ENCODE data around the gene OR52B2.

The OR52B2 gene

DNA sequence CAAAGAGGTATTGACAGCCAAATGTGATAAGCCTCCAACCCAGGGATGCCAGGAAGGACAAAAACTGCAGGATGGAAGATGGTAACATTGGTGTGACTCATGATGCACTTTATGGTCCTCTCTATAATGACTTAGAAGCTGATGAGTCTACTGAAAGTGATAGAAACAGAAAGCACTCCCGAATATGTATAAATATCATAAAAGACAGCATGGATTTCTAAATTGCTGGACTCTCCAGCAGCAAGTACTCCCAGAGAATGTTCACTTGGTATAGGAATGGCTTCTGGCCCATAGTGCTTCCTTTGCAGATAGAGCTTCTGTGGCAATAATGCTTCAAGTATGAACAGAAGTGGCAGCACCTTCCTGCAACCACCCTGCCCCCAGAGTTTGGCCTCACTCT is at the start of gene OR52B2:
Gene OR52B2 (minus strand): TSS at position 101 of the 400 bp plus-strand sequence. CDS start 0 bp downstream, at position 101.
- no peak for DNase-seq (ENCODE audit: low read depth)

GRCh38 chr11:6219359-6219758 is 49.2 kb upstream of the OR52B2 start:
- no peak for DNase-seq (ENCODE audit: low read depth)

DNA sequence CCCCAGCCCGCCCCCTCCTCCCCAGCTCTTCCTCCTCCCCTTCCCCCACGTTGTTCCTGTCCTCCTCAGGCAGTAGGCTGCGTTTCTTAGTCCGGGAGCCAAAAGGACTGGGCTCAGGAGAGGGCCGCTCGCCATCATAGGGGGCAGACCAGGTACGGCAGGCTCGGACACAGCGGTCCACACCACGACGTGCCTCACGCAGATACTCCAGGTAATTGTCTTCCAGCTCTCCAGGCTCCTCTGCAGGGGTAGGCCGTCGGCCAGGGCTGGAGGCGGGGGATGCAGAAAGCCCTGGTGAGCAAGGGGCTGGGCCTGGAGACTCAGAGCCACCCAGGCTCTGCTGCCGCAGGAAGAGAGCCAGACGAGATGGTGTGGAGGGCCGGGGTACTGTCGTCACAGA is 47.6 kb upstream of the OR52B2 start:
- DNase-seq (ENCODE audit: low read depth) = no peak

DNA sequence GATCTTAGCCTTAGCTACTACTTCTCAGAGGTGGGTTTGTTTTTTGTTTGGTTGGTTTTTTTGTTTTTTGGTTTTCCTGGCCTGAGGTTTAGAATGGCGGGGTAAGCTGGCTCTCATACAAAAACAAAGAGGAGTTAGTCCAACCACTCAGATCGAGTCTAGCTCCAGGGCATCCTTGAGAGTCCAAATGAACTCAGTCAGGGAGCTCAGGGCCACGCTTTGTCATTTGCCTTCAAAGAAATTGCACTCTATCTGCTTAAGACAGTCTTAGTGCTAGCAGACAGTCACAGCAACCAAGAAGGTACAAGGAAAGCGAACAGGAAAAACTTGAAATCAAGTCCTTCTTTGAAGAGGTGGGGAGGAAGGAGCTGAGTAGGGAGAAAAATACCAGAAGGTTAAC is 46.4 kb upstream of the OR52B2 start:
- DNase-seq (ENCODE audit: low read depth) = no peak

DNA sequence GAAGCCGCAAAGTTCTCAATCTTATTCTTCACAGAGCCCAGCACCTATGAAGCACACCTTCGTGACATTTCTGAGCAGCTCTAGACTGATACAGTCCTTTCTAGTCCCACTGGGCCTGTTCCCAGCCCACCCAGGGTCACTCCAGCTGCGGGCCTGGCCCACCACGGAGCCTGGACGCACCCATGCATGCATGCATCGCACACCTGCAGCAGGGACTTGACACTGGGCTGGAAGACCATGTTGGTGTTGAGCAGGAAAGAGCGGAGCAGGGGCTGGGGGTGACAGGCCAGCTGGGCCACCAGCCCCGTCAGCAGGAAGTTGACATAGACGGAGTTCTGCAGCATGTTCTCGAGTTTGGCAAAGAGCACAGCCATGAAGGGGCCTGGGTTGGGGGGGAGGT is 44.4 kb upstream of the OR52B2 start:
- DNase-seq (ENCODE audit: low read depth) = no peak

- no peak for DNase-seq (ENCODE audit: low read depth)
Observed at GRCh38 chr11:6210274-6210955, 40.3 kb upstream of the OR52B2 start.

- DNase-seq (ENCODE audit: low read depth) = no peak
Observed at GRCh38 chr11:6209801-6210200, 39.7 kb upstream of the OR52B2 start.

DNA sequence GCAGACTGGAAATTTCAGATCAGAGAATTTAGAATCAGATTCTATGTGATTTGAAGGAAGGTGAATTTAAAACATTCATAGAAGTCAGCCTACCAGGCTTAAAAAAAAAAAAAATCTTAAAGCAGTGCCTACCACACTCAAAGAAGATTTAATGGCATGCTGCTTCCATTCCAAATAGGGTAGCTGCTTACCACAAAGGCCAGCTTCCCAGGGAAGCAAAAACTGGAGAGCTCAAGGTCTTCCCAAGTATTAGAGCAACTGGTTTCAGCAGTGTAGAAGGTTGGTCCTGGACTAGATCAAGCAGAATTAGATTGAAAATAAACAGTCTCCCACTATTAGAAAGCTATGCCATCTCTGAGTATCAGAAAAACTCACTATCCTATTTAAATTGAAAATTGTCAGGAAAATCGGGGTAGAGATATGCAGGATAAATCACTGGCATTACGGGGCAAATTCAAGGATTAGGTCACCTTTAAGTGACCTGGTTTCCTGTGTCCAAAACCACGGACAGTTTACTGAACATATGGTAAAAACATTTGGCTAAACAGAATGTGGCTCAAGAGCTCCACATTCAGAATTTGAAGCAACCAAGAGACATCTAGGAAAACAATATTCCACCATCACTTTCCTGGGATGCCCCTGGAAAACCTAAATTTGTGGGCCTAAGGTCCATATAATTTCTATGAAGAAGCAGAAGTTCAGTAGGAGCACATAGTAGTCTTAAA is 36.5 kb upstream of the OR52B2 start:
- DNase-seq (ENCODE audit: low read depth) = no peak

DNA sequence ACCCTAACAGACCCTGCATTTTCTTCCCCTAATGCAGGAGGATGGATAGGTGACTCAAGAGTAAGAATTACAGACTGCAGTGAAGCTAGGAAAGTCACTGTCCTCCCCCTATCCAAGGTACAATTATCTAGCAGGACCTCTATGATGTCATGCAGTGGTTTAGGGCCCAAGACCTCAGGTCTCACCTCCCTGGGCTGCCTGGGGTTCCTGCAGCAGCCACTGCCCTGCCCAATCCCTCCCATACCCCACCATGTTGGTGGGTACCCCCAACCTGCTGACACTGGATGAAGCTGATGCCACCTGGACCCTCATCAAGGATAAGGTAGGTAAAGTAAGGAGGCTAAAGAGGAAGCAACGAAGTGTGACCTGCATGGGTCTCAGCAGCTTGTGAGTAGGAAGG is 35.2 kb upstream of the OR52B2 start, which contains the start of gene C11orf42:
Gene C11orf42 (plus strand): TSS at position 192 of the 400 bp plus-strand sequence. CDS start 59 bp downstream, at position 251.
- DNase-seq (ENCODE audit: low read depth) = no peak

DNA sequence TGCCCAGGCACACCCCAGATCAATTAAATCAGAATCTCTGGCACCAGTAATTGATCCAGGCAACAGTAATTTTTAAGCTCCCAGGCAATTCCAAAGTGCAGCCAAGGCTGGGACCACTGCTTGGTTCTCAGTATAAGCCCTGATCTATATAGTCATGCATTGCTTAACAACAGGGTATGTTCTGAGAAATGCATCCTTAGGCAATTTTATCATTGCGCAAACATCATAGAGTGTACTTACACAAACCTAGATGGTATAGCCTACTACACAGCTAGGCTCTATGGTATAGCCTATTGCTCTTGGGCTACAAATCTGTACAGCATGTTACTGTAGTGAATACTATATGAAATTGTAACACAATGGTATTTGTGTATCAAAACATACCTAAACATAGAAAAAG is 34.6 kb upstream of the OR52B2 start:
- DNase-seq (ENCODE audit: low read depth) = no peak

DNA sequence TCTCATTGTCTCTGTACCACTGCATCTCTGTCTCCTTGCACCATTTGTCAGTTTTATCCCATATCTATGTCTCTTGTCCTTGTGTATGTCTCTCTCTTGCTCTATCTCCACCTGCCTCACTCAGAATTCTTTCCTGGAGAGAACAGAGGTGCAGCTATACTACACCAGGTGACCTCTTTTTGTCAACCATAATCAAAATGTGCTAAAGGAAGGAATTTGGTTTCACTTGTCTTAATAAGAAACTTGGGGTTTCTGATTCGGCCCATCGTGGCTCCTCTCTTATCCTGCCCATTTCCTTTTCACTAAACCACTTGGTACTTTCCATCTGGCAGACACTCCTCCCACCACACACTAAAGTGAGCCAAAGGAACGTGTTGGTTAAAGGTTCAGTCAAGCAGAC is 33.2 kb upstream of the OR52B2 start:
- no peak for DNase-seq (ENCODE audit: low read depth)

DNA sequence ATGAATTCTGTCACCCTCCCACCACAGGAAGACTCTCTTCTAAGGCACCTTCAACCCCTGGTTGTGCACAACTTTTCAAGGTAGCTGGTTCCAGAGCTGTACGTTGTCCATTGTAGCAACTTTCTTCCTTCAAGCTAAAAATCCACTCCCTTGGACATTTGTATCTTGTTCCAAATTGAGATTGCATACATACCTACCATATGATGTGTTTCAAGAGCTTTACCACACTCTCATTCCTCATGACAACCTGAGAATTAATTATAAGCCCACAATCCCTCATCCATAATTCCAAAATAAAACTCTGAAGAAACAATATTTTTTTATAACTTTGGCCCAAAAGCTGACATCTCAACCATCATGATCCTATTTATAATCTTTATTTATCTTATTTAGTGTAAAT is 31.9 kb upstream of the OR52B2 start:
- no peak for DNase-seq (ENCODE audit: low read depth)

GRCh38 chr11:6201481-6201880 is 31.4 kb upstream of the OR52B2 start:
- DNase-seq (ENCODE audit: low read depth) = no peak

GRCh38 chr11:6200975-6201374 is 30.8 kb upstream of the OR52B2 start:
- no peak for DNase-seq (ENCODE audit: low read depth)

DNA sequence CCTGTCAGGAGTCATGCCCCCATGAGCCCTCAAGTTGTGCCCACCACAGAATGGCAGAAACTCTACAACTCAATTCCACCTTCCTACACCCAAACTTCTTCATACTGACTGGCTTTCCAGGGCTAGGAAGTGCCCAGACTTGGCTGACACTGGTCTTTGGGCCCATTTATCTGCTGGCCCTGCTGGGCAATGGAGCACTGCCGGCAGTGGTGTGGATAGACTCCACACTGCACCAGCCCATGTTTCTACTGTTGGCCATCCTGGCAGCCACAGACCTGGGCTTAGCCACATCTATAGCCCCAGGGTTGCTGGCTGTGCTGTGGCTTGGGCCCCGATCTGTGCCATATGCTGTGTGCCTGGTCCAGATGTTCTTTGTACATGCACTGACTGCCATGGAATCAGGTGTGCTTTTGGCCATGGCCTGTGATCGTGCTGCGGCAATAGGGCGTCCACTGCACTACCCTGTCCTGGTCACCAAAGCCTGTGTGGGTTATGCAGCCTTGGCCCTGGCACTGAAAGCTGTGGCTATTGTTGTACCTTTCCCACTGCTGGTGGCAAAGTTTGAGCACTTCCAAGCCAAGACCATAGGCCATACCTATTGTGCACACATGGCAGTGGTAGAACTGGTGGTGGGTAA is 29.2 kb upstream of the OR52B2 start, which contains the start of gene OR52W1:
Gene OR52W1 (plus strand): TSS at position 51 of the 637 bp plus-strand sequence. CDS start 0 bp downstream, at position 51.
- DNase-seq (ENCODE audit: low read depth) = no peak

GRCh38 chr11:6197466-6198200 is 27.5 kb upstream of the OR52B2 start:
- no peak for DNase-seq (ENCODE audit: low read depth)

GRCh38 chr11:6196396-6196795 is 26.3 kb upstream of the OR52B2 start:
- no peak for DNase-seq (ENCODE audit: low read depth)

DNA sequence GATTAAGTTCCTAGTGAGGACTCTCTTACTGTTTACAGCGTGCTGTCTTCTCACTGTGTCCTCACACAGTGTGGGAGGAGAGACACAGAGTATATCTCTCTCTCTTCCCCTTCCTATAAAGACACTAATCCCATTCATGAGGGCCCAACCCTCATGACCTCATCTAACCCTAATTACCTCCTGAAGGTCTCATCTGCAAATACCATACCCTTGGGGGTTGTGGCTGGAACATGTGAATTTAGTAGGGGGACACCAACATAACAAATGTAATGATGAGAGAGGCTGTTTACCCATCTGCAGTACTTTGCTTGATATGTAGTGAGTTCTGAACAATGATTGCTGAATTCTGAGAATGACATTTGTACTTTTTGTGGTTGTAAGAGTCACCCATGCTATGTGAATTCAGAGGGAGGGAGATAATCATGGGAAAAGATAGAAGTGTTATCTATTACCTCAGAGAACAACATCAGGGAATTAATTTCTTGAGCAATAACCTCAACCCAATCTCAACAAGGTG is 24.0 kb upstream of the OR52B2 start:
- DNase-seq (ENCODE audit: low read depth) = no peak

DNA sequence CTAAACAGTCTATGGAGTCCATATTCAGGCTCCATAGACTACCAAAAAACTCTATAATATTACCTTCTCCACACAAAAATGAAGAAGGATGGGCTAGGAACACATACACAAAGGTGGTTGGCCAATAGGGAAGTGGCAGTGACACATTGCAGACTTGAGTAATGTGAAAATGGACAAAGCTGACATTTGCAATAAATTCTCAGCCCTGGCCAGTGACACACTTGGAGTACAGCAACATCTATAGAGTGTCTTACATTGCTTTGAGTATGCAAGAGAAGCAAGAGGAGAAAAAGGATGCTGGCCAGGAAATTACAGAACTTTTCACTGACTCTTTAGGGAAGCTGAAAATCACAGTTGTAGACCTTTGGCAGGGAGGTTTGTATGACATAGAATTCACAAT is 21.6 kb upstream of the OR52B2 start:
- DNase-seq (ENCODE audit: low read depth) = no peak

DNA sequence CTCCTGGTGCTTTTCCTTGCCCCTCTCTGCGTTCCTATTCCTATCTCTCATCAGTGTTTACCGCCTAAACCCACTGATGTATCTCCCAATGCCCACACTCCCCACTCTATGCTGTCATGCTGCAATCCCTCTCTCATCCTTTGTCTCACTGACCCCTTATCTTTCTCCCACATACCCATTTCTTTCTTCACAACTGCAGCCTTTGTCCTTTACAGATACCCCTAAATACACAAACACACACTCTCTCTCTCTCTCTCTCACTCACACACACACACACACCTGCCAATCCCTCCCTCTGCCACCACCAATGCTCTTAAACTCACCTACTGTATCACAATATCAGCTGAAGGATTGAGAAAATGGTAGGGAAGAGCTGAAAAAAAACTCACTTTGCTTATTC is 5.3 kb upstream of the OR52B2 start:
- no peak for DNase-seq (ENCODE audit: low read depth)

DNA sequence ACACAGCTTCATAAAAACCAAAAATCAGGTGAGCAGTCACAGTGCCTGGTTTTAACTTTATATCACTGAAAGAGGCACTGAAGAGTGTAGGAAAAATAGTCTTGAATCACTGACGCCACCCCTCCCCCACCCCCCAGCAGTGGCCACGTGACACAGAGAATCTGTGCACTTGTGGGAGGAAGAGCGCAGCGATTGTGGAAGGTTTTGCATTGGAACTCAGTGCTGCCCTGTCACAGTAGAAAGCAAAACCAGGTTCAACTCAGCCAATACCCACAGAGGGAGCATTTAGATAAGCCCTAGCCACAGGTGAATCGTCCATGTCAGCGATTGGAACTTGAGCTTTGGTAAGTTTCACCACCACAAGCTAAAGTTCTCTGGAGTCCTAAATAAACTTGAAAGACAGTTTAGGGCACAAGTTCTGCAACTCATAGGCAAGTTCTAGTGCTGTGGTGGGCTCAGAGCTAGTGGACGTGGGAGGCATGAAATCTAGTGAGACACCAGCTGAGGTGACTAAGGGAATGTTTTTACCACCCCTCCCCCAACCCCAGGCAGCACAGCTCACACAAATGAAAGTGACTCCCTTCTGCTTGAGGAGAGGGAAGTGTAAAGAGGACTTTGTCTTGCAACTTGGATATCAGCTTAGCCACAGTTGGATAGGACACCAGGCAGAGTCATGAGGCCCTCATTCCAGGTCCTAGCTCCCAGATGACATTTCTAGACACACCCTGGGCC is 13.3 kb downstream of the OR52B2 start:
- no peak for DNase-seq (ENCODE audit: low read depth)

All from stimulated activated CD8-positive, alpha-beta memory T cell treated with anti-CD3 and anti-CD28 coated beads, Interleukin-4, amount 100 ng/mL, for 24 hours (primary cell).